ENCODE results near the gene FOXL2. TPM values are rescaled to one million over a fixed set of nuclear protein-coding genes. Genes with fewer than 3 reads are reported as not detected.
"Not testable (repeated sequence)": the region's sequence is repeated elsewhere in the genome, so short reads cannot be mapped to it uniquely, and the experiment has no call there.

Gene FOXL2
- total RNA-seq, 1 donor from 2014 or later = 0.26 TPM

DNA sequence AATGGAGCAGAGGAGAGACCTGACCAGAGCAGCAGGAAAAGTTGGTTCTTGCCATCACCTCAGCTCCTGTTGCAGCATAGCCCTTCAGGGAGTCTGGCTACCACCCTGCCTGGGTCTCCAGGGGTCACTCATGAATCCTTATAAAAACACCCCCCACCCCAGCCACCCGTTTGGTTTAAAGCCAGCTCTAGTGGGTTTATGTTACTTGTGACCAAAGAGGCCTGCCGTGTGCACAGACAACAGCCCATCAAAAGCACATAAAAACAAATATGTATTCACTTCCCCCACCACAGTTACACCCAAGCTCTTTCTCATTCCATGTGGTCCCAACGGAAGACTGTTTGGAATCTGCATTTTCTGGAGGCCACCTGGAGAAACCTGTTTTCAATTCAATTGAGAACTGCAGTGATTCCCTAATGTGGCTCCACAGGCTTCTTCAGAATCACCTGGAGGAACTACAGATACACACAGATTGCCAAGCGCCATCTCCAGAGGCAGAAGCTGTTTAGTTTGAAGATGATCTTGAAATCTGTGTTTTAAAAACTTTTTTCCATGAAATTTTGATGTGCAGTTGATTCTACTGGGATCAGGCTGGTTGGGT lies 13.8 kb downstream of the FOXL2 start:
- DNase-seq (ENCODE audit: low read depth) (no peak), FAIRE-seq (no peak)
- no peak overlapping the region for H3K4me3 ChIP-seq (ENCODE audit: low read depth, low read length)
- H3K27me3 ChIP-seq (ENCODE audit: control insufficient read depth, insufficient read depth, low read length) = peaks cover 18% of the 10 kb centered on the region
- TF ChIP-seq, protein P1, sequence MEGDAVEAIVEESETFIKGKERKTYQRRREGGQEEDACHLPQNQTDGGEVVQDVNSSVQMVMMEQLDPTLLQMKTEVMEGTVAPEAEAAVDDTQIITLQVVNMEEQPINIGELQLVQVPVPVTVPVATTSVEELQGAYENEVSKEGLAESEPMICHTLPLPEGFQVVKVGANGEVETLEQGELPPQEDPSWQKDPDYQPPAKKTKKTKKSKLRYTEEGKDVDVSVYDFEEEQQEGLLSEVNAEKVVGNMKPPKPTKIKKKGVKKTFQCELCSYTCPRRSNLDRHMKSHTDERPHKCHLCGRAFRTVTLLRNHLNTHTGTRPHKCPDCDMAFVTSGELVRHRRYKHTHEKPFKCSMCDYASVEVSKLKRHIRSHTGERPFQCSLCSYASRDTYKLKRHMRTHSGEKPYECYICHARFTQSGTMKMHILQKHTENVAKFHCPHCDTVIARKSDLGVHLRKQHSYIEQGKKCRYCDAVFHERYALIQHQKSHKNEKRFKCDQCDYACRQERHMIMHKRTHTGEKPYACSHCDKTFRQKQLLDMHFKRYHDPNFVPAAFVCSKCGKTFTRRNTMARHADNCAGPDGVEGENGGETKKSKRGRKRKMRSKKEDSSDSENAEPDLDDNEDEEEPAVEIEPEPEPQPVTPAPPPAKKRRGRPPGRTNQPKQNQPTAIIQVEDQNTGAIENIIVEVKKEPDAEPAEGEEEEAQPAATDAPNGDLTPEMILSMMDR (IDR thresholded peaks at IDR 0.05; ENCODE audit: insufficient read depth, low read length, severe bottlenecking) = no peak
- no peaks in the 10 kb centered on the region for H3K36me3 ChIP-seq (ENCODE audit: control insufficient read depth, insufficient read depth, low read length)

DNA sequence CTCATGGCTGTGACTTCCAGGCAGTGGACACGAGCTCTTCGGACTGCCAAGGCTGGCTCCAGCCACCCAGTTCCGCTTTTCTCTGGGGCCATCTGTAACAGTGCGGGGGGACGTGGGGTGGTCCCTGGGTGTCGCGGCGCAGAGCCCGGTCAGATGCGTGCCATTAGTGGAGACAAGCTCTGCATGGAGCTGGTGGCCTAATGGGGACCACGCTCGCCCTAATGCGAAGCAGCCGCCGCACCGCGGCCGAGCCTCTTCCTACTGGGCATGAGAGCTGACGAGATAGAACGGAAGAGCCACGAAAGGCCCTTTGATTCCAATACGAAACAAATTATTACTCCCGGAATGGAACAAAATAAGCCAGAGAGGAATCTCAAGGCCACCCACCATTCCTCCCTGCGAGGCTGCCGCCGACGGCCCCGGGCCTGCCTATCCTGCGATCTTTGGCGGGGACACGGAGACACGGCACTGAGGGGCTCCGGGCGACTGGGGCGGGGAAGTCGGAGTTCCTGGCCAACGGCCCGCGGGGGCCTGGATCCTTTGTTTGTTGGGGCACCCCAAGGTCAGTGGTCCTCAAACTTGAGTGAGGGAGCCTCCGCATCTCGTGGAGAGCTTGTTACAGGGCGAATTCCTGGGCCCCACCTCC lies 18.1 kb downstream of the FOXL2 start:
- TF ChIP-seq, protein P1 (IDR thresholded peaks at IDR 0.05; ENCODE audit: insufficient read depth, low read length, severe bottlenecking) = no peak
- no peak for DNase-seq (ENCODE audit: low read depth)
- no peak overlapping the region for H3K4me3 ChIP-seq (ENCODE audit: low read depth, low read length)
- H3K36me3 ChIP-seq (ENCODE audit: control insufficient read depth, insufficient read depth, low read length) = no peaks in the 10 kb centered on the region
- no peaks in the 10 kb centered on the region for H3K27me3 ChIP-seq (ENCODE audit: control insufficient read depth, insufficient read depth, low read length)
- FAIRE-seq = no peak

DNA sequence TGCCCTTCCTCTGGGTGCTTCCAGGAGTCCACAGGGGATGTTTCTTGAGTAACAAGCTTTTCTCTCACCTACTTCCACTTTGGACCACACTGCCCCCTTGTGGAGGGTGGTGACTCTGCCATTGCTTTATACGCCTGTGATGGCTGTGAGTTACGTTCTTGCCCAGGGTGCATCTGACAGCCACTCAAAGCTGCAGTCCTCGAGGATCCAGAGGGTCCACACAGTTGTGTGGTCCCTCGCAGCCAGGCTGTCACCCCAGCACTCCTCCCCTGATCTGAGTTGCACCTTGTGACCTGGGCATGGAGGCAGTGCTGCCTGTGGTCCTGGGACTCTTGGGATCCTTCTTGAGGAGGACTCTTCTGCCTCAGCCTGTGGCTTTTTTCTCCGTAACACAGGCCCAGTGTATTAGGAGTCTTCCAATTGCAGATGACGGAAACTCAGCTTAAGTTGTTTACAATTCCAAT lies 23.4 kb downstream of the FOXL2 start:
- FAIRE-seq (no peak), DNase-seq (ENCODE audit: low read depth) (peak; percentile 77)
- no peaks in the 10 kb centered on the region for H3K27me3 ChIP-seq (ENCODE audit: control insufficient read depth, insufficient read depth, low read length)
- no peaks in the 10 kb centered on the region for H3K36me3 ChIP-seq (ENCODE audit: control insufficient read depth, insufficient read depth, low read length)
- no peak overlapping the region for H3K4me3 ChIP-seq (ENCODE audit: low read depth, low read length)
- TF ChIP-seq, protein P1 (IDR thresholded peaks at IDR 0.05; ENCODE audit: insufficient read depth, low read length, severe bottlenecking) = peak; percentile 90

DNA sequence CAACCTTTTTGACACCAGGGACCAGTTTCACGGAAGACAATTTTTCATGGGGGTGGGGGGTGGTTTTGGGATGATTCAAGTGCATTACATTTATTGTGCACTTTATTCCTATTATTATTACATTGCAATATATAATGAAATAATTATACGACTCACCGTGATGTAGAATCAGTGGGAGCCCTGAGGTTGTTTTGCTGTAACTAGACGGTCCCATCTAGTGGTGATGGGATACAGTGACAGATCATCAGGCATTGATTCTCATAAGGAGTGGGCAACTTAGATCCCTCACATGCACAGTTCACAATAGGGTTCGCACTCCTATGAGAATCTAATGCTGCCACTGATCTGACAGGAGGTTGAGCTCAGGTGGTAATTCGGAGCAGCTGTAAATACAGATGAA lies 24.5 kb downstream of the FOXL2 start:
- not testable (repeated sequence) for FAIRE-seq; H3K4me3 ChIP-seq (ENCODE audit: low read depth, low read length); H3K36me3 ChIP-seq (ENCODE audit: control insufficient read depth, insufficient read depth, low read length); H3K27me3 ChIP-seq (ENCODE audit: control insufficient read depth, insufficient read depth, low read length)
- DNase-seq (ENCODE audit: low read depth) = peak; percentile 37

DNA sequence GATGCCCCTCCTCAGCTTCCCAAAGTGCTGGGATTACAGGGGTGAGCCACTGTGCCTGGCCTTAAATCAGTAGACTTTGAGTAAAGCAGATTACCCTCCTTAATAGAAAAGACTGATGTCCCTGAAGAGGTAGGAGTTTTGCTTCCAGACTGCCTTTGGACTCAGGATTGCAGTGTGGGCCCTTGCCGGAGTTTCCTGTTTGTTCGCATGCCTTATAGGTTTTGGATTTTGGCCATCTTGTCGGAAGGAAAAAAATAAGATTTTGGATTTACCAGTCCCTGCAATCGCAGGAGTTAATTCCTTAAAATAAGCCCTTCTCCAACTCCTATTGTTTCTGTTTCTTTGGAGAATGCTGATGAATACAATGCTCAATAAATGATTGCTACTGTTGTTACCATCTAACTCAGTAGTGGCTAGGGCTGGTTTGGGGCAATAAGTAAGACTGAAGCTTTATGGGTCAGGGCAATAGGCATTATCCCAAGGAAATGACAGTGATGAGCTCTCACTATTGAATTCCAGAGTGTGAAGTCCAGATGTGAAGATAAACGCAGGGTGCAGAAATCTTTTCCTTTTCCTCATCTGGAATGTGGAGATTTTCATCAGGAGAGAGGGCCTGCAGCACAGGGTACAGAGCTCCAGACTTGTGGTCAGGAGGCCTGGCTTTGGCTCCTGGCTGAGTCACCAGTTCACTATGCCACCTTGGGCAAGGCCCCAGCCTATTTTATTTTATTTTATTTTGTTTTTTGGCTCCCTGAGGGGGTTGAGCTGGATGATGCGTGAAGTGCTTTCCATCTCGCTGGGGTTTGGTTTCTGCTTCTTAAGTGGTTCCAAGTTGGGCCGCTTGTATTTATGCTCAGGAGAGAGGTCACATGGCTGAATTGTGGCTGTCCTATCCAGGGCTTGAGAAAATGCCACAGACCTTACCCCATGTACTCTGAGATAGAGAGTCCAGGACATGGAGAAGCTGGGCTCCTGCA lies 25.3 kb downstream of the FOXL2 start:
- Histone ChIP-seq H3K4me3 (ENCODE audit: low read depth, low read length) (no peak overlapping the region), H3K36me3 (ENCODE audit: control insufficient read depth, insufficient read depth, low read length) (no peaks in the 10 kb centered on the region), H3K27me3 (ENCODE audit: control insufficient read depth, insufficient read depth, low read length) (no peaks in the 10 kb centered on the region)
- DNase-seq (ENCODE audit: low read depth) = peak; percentile 68
- TF ChIP-seq, protein P1 (IDR thresholded peaks at IDR 0.05; ENCODE audit: insufficient read depth, low read length, severe bottlenecking) = no peak
- no peak for FAIRE-seq

DNA sequence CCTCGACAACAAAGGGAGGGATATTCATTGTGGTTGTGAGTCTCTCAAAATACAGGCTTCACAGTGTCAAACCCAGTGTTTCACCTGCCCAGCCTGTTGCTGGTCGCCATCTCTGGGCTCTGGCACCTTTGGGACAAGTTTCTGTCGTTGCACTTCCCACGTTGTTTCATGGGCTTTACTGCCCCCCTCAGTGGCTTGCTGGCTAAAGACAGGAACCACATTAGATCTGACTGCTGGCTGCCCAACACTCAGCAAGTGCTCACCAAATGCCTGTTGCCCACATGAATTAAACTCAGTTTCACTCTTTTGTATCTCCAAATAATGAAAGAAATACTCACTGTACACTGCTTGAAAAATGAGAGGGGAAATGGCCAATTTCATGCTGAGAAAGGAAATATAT lies 27.6 kb downstream of the FOXL2 start:
- H3K4me3 ChIP-seq (ENCODE audit: low read depth, low read length) = no peak overlapping the region
- no peaks in the 10 kb centered on the region for H3K36me3 ChIP-seq (ENCODE audit: control insufficient read depth, insufficient read depth, low read length)
- TF ChIP-seq, protein P1 (IDR thresholded peaks at IDR 0.05; ENCODE audit: insufficient read depth, low read length, severe bottlenecking) = no peak
- DNase-seq (ENCODE audit: low read depth) (no peak), FAIRE-seq (no peak)
- H3K27me3 ChIP-seq (ENCODE audit: control insufficient read depth, insufficient read depth, low read length) = no peaks in the 10 kb centered on the region
